ENCODE measurements around the gene ZNF771. TPM values are rescaled to one million over a fixed set of nuclear protein-coding genes. Genes with fewer than 3 reads are reported as not detected.
A peak's percentile ranks its signal among the peaks of the same experiment; 100 is the strongest.

Gene ZNF771
- total and polyA plus RNA-seq, 9 of the 15 experiments (the other 6 are each of a cell fraction or from before 2014, with no cell fraction given): 1.5 to 12.6 (median 4.4) TPM

- intact Hi-C loops (cut with micrococcal nuclease): no loop called here
- DNase-seq (ENCODE audit: extremely low read depth in 1 of 4, low spot score in 3 of 4) (no peak), FAIRE-seq (no peak), ATAC-seq (no peak)
- in situ Hi-C loops (cut with MboI): loop anchor here (25.0 kb wide), 1 partner anchor 905 kb away; the partner anchor contains the start of genes BOLA2, SLX1B and SULT1A4
- Histone ChIP-seq H2AFZ (ENCODE audit: low read depth, low read length) (no peak overlapping the region), H3K4me3 (peak overlapping the region; percentile 74), H3K36me3 (ENCODE audit: control insufficient read depth, insufficient read depth, low read length) (peaks cover 48% of the 10 kb centered on the region), H3K27ac (ENCODE audit: extremely low read depth, low read depth, low read length) (peak overlapping the region; percentile 21; the same call in 1 of the 3 replicates), H4K20me1 (replicated peaks; ENCODE audit: control insufficient read depth, insufficient read depth, low read length) (peaks cover 23% of the 10 kb centered on the region), H3K4me2 (ENCODE audit: insufficient read depth, low read length) (peak overlapping the region; percentile 90), H3K79me2 (ENCODE audit: control insufficient read depth, insufficient read depth, low read length) (peaks cover 62% of the 10 kb centered on the region), H3K9me1 (ENCODE audit: control insufficient read depth, insufficient read depth, low read length) (peaks cover 6% of the 10 kb centered on the region), H3K9me3 (replicated peaks; ENCODE audit: control insufficient read depth, insufficient read depth, low read depth, low read length) (no peaks in the 10 kb centered on the region), H3K27me3 (ENCODE audit: control insufficient read depth in 2 of 2, insufficient read depth in 2 of 2, low read length in 2 of 2) (no peaks in the 10 kb centered on the region), H3K4me1 (replicated peaks in 1 of 2; ENCODE audit: control insufficient read depth in 2 of 2, insufficient read depth in 2 of 2, low read length in 2 of 2) (peaks cover 24 to 40% of the 10 kb centered on the region in 2 experiments; a peak in 4 of 5 replicates), H3K9ac (ENCODE audit: insufficient read depth in 1 of 2, low read depth in 2 of 2, low read length in 2 of 2) (peak overlapping the region; percentile 70 to 98)
- 71% methylated on average over 10 of the region's 10 CpGs for WGBS (ENCODE audit: insufficient coverage, low coverage, missing lambda C conversion rate)
- TF ChIP-seq CTBP1 (IDR thresholded peaks at IDR 0.05; ENCODE audit: borderline replicate concordance) (no peak), ZFP36 (IDR thresholded peaks at IDR 0.05; ENCODE audit: low read depth, low read length, partially characterized antibody) (peak; percentile 93), PKNOX1 (IDR thresholded peaks at IDR 0.05) (no peak), FOXJ2 (tag; IDR thresholded peaks at IDR 0.05) (no peak), BCOR (IDR thresholded peaks at IDR 0.05) (peak; percentile 36; the same call in 1 of the 2 replicates), SP1 (CRISPR knock-in tag; IDR thresholded peaks at IDR 0.05) (no peak)
- BruUV-seq (replicated peaks): no TSS peak
- POLR2A ChIA-PET: interaction anchor here (0.7 to 6.3 kb wide), 2 partner anchors 10 to 32 kb away, joined by 3 to 77 read pairs; partner anchors contain the start of gene CD2BP2
- CTCF ChIA-PET (ENCODE audit: low intra/inter-chr PET ratio): no interaction called here
Observed at GRCh38 chr16:30367349-30368009, 39.9 kb upstream of the ZNF771 start.

Data from K562 (cell line).